Stimulated activated CD4-positive, alpha-beta T cell treated with anti-CD3 and anti-CD28 coated beads, TNF-alpha, amount 100 ng/mL, for 24 hours (primary cell): Measurements from ENCODE around the gene GPLD1.

Source experiments
- DNase-seq, 3 experiments: peaks; one replicate each; pipeline ENCODE4 v3.0.0-alpha.2; 2020; ENCODE audit warnings: low read depth in 3 of 3

The GPLD1 gene

GRCh38 chr6:24455061-24455460 is 34.3 kb downstream of the GPLD1 start:
- DNase-seq, result no peak

GRCh38 chr6:24454452-24454851 is 34.9 kb downstream of the GPLD1 start:
- DNase-seq, result no peak

- no peak for DNase-seq
These were observed 35.5 kb downstream of the GPLD1 start for GRCh38 chr6:24453921-24454320.

GRCh38 chr6:24451581-24452388 is 37.6 kb downstream of the GPLD1 start:
- no peak for DNase-seq

- DNase-seq, result no peak
These were observed 40.4 kb downstream of the GPLD1 start for GRCh38 chr6:24448828-24449525.

- no peak for DNase-seq
These were observed 41.0 kb downstream of the GPLD1 start for GRCh38 chr6:24448396-24448795.

GRCh38 chr6:24446670-24447069 is 42.7 kb downstream of the GPLD1 start:
- no peak for DNase-seq

- DNase-seq, result no peak
These were observed 43.7 kb downstream of the GPLD1 start for GRCh38 chr6:24445704-24446103.

- DNase-seq, result no peak
These were observed 44.8 kb downstream of the GPLD1 start for GRCh38 chr6:24444588-24444987.

GRCh38 chr6:24441599-24441904 is 47.8 kb downstream of the GPLD1 start:
- no peak for DNase-seq

- DNase-seq, result no peak
These were observed 48.3 kb downstream of the GPLD1 start for GRCh38 chr6:24440897-24441598.

GRCh38 chr6:24439858-24440539 is 49.4 kb downstream of the GPLD1 start:
- DNase-seq, result no peak

GRCh38 chr6:24436979-24437378 is 52.4 kb downstream of the GPLD1 start:
- DNase-seq, result no peak

- no peak for DNase-seq
These were observed 56.8 kb downstream of the GPLD1 start for GRCh38 chr6:24432611-24433010.

GRCh38 chr6:24431045-24431451 is 58.3 kb downstream of the GPLD1 start:
- DNase-seq, result peak in 1 of 3 experiments; percentile 9

- no peak for DNase-seq
These were observed 59.3 kb downstream of the GPLD1 start for GRCh38 chr6:24430086-24430485.

GRCh38 chr6:24429146-24429545 is 60.2 kb downstream of the GPLD1 start:
- DNase-seq, result no peak

- DNase-seq, result no peak
These were observed 60.8 kb downstream of the GPLD1 start for GRCh38 chr6:24428615-24429014.

GRCh38 chr6:24426729-24427446 is 62.5 kb downstream of the GPLD1 start:
- DNase-seq, result no peak

GRCh38 chr6:24425091-24425490 is 64.3 kb downstream of the GPLD1 start:
- no peak for DNase-seq

- DNase-seq, result no peak
These were observed 69.9 kb downstream of the GPLD1 start for GRCh38 chr6:24419526-24419925.

GRCh38 chr6:24415753-24416152 is 73.6 kb downstream of the GPLD1 start:
- no peak for DNase-seq
